ENCODE measurements around the gene ABCB11. TPM values are rescaled to one million over a fixed set of nuclear protein-coding genes. Genes with fewer than 3 reads are reported as not detected.

ABCB11 gene
- total and polyA plus RNA-seq, 9 of the 15 experiments (the other 6 are each of a cell fraction or from before 2014, with no cell fraction given), result 0.04 to 0.51 (median 0.10) TPM; not detected in 1

GRCh38 chr2:168912466-168912865, 118.7 kb downstream of the ABCB11 start:
- Histone ChIP-seq H3K9me1 (ENCODE audit: control insufficient read depth, insufficient read depth, low read length) (no peaks in the 10 kb centered on the region), H2AFZ (ENCODE audit: low read depth, low read length) (0 out of 2 replicates have a peak overlapping the region, but pooled peaks have one; percentile 6), H3K36me3 (ENCODE audit: control insufficient read depth, insufficient read depth, low read length) (no peaks in the 10 kb centered on the region), H3K4me2 (ENCODE audit: insufficient read depth, low read length) (no peak overlapping the region), H3K79me2 (ENCODE audit: control insufficient read depth, insufficient read depth, low read length) (no peaks in the 10 kb centered on the region), H3K4me1 (replicated peaks in 1 of 2; ENCODE audit: control insufficient read depth in 2 of 2, insufficient read depth in 2 of 2, low read length in 2 of 2) (peaks cover 3 to 4% of the 10 kb centered on the region in 2 experiments; a peak in 3 of 5 replicates), H3K9ac (ENCODE audit: insufficient read depth in 1 of 2, low read depth in 2 of 2, low read length in 2 of 2) (no peak overlapping the region), H3K4me3 (no peak overlapping the region), H4K20me1 (replicated peaks; ENCODE audit: control insufficient read depth, insufficient read depth, low read length) (no peaks in the 10 kb centered on the region), H3K27ac (ENCODE audit: extremely low read depth, low read depth, low read length) (no peak overlapping the region), H3K27me3 (ENCODE audit: control insufficient read depth in 2 of 2, insufficient read depth in 2 of 2, low read length in 2 of 2) (no peaks in the 10 kb centered on the region), H3K9me3 (replicated peaks; ENCODE audit: control insufficient read depth, insufficient read depth, low read depth, low read length) (peaks cover 11% of the 10 kb centered on the region)
- no peak for FAIRE-seq
- ATAC-seq, result no peak
- BruUV-seq (replicated peaks), result no TSS peak
- ChIA-PET CTCF (ENCODE audit: low intra/inter-chr PET ratio) (no interaction called here), POLR2A (no interaction called here)
- intact Hi-C loops (cut with micrococcal nuclease), result no loop called here
- WGBS (ENCODE audit: insufficient coverage, low coverage, missing lambda C conversion rate), result 32% methylated on average over 6 of the region's 6 CpGs
- no peak for DNase-seq (ENCODE audit: extremely low read depth in 1 of 4, low spot score in 3 of 4)
- in situ Hi-C loops (cut with MboI), result loop anchor here (25.0 kb wide), 1 partner anchor 975 kb away; no protein-coding TSS in a partner anchor
- TF ChIP-seq RBM14 (IDR thresholded peaks at IDR 0.05; ENCODE audit: borderline replicate concordance, insufficient read depth, low read depth, low read length), result no peak
- TF ChIP-seq SMAD3 (CRISPR knock-in tag; conservative IDR thresholded peaks at IDR 0.05), result no peak
- no peak for TF ChIP-seq FOXO4 (CRISPR knock-in tag; IDR thresholded peaks at IDR 0.05)
- TF ChIP-seq WHSC1 (IDR thresholded peaks at IDR 0.05; ENCODE audit: low read length), result no peak
- no peak for TF ChIP-seq JUN (IDR thresholded peaks at IDR 0.05; ENCODE audit: borderline replicate concordance, low read depth, low read length)
- no peak for TF ChIP-seq JUN (CRISPR knock-in tag; IDR thresholded peaks at IDR 0.05; ENCODE audit: borderline replicate concordance)
- TF ChIP-seq CHAMP1 (IDR thresholded peaks at IDR 0.05), result no peak
- TF ChIP-seq XRCC3 (IDR thresholded peaks at IDR 0.05), result no peak
- TF ChIP-seq ZNF644 (tag; IDR thresholded peaks at IDR 0.05; ENCODE audit: low read depth), result no peak
- no peak for TF ChIP-seq SREBF2 (CRISPR knock-in tag; IDR thresholded peaks at IDR 0.05)
- TF ChIP-seq ILK (tag; IDR thresholded peaks at IDR 0.05; ENCODE audit: borderline replicate concordance, low read depth), result no peak
- no peak for TF ChIP-seq MYNN (IDR thresholded peaks at IDR 0.05)
- TF ChIP-seq MYNN (CRISPR knock-in tag; IDR thresholded peaks at IDR 0.05), result no peak
- no peak for TF ChIP-seq KAT2B (IDR thresholded peaks at IDR 0.05; ENCODE audit: low read depth, low read length)
- TF ChIP-seq MCM2 (IDR thresholded peaks at IDR 0.05; ENCODE audit: low read depth), result no peak
